Measurements from ENCODE around the gene CD44.

The CD44 gene

DNA sequence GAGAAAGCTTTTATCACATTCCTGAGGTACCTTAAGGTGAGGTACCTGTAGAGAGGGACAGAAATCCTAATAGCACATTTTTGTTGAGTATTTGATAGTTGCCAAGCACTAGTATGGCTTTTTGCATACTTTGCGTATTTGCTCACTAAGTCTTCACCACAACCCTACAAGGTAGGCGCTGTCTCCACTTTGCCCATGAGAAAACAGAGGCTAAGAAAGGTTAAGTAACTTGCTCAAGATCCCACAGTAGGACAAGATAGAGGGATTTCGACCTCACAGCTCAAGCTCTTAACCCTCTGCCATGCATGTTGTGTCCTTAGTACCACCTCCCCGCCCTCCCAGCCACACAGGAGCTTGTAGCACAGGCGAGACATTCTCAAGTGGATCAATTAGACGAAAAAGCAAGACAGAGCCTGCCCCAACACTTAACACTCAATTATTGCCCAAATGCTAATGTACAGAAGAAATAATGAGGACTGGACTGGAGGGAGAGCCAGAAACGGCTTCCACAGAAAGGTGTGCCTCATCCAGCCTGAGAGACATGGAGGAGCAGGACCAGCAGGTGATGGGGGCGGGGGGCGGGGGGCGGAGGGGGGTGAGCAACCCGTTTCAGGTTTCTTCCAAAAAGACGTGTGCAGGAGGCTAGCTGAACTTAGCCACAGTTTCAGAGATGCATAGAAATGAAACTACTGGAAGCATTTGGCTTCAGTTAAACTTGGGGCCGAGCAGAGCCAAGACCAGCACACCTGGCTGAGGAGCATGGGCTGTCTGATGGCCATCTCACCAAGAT is 26.7 kb upstream of the CD44 start:
- no peak for DNase-seq

DNA sequence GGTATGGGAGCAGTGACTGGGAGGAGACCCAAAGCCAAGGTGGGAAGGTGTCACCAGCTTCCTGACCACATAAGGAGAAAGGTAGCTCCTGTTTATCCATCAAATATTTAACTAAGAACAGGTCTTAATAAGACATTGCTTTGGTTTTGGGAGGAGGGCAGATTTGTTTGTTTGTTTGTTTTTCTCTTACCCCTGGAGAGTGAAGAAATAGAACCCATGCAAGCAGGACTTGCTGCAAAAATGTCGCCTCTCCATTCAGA is 26.2 kb upstream of the CD44 start:
- DNase-seq = no peak

DNA sequence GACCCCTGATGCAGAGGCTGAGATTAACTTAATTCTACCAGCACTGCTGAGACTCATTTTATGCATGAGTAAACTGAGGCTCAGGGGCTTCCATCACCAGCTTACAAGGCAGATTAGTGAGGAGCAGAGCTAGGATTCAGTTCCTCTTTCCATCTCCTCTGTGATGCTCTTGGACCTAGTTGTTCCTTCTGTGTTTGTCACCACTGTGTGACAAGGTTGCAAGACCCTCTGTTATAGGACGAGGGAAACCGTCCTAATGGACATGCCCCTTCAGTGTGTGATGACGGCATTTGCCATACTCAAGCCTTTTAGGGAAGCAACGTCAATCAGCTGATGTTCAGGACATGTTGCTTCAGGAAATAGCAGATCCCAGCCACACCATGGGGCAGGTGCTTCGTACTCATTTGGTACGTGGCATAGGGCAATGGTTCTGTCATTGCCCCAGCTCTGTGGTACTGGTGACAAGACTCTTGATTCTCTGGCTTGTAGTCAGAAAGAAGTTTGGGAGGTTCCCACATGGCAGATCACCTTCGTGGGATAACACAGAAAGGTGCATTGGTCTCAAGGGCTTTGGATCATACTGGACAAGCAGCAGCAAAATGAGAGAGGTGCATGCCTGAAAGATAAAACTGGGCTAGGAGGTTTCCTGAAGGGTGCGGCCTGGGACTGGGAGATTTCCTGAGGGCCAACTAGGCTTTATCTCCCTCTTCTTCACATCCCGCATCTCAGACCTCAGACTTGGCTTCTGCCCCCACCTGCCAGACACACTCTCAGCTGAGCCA is 23.9 kb upstream of the CD44 start:
- no peak for DNase-seq

DNA sequence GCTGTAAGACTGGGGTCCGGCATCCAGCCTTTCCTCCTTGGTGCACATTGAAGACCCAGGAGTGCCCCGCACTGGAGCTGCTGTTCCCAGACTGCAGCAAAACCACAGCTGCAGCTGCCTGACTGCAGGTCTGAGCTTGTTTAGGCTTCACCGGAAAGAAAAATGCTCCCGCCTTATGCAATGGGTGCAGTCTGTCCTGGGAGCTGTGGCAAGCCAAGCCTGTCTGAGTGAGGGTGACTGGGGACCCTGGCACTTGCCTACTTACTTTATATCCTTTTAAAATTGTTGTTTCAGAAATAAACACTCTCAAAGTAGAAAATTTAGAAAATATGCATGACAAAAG is 23.3 kb upstream of the CD44 start:
- no peak for DNase-seq

DNA sequence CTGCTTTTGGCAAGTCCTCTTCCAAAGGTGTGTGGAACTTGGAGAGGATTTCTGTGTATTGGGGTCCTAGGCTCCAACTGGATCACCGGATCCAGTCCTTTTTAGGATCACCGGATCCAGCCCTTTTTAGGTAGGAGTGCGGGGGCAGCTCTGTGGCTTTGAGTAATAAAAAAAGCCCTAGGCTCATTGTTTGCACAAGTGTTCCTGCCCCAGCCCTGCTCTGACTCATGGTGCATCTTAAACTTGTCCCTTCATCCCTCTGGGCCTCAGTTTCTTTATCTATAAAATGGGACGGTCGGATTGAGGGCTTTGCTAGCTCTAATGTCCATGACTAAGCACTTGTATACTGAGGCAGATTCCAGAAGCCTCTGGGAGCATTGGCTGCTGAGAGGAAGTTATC is 22.7 kb upstream of the CD44 start:
- DNase-seq = no peak

DNA sequence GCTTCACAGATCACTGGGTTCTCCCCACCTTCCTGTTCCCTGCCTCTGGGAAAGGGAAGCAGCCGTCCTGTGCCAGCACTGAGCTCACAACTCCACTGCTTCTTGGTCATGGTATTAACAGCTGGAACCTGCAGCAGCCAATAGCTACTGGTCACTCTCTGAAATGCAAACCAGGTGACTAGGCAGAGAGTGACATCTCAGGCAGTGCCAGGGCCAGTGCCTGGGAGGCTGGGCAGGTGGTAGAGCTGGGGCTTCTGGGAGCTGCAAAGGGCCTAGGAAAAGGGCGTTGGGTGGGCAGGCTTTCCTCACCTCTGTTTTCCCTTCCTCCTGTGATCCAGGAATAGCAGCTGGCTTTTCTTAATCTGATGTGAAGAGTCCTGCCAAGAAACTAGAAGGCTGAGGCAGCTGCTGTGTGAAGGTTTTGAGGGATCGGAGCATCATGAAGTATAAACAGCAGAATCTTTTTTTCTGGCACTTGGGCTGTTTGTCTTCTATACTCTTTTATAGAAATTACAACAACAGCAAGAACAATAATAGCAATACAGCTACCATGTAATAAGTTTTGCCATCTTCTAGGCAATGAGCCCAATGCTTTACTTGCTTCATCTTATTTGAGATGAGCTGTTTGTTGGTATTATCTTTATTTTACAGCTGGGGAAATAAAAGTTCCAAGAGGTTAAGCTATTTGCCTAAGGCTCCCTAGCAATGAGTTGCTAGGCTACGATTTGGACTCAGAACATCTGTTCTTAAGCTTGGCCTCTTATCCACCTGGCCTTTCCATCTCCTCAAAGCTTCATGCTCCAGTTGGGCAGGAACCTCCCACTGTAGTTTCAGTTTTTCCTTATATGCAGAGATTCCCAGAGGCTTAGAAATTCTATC is 22.0 kb upstream of the CD44 start:
- no peak for DNase-seq

DNA sequence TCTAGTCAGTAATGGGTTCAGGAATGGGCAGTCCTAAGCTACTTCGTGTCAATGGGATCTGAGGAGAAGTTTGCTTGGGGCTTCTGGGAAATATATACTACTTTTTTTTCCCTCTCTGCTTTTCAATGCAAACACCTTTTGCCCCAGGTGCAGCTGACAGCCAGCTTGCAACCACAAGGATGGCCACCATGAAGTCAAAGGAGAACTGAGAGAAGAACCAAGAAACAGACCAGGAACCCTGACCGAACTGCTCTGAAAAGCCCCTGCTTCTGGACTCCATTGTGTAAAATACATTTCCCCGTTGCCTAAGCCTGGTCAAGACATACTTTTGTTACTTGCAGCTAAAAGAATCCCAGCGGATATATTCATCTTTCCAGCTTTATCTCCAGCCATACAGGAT is 20.1 kb upstream of the CD44 start:
- no peak for DNase-seq

DNA sequence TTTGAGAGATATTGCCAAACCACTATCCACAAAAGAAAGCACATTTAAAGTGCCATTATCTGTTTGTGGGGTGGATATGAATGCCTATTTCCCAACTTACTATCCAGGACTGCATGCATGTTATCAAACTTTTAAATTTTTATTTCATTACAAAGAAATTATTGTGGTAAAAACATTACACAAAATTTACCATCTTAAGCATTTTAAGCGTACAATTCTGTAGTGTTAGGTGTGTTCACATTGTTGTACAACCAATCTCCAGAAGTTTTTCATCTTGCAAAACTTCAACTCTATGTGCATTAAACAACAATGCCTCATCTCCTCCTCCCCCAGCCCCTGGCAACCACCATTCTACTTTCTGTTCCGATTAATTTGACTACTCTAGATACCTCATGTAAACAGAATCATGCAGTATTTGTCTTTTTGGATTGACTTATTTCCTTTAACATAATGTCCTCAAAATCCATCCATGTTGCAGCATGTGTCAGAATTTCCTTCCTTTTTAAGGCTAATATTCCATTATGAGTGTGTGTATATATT is 17.6 kb upstream of the CD44 start:
- DNase-seq = no peak

DNA sequence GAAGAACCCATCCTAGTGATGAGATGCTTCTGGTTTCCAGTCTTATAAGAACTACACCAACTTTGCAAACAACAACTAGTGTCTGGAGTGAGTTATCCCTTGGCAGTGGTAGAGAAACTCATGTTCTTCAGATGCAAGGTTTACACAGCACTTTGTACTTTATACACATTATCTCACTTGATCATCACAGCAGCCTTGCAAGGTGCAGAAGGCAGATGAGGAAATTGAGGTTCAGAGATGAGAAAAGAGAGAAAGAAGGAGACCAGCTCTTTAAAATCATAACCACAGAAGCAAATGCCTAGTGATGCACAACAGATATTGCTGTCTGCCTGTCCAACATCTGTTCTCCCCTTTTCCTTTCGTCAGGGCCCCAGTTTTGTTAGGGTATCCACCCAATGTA is 16.7 kb upstream of the CD44 start:
- no peak for DNase-seq

DNA sequence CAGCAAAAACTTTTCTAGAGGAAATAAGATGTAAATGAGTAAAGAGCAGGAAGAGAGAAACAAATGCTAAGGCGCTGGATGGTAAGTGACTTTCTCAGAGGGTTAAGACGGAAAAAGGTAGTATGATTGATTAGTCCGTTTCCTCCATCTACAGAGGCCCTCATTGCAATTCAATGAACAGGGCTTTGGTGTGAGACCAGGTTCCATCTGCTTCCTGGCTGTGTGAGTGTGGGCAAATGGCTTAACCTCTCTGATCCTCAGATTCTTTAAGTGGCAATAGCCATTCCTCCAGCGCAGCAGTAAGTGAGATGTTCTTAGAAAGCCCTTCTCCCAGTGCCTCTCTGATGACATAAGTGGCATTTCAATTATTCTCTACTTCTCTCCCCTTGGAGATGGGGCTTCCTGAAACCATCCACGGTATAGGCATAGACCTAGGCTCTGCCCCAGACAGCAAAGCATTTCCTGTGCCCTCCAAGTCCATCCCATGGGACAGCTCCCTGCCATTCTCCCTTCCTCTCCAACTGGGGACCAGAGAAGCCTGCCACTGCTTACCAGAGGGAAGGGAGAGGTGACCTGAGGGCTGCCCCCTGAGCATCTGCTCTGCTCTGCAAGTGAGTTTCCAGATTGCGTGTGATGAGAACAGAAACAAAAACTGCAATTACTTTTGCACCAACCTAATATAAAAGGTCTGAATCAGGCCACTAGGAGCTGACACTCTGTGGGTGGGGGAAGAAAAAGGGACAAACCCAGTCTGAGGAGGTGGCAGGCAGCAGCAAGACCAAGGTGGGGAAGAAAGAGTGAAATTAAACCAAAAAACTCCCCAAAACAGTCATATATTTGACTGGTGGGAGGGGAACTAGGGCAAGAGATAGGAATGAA is 12.7 kb upstream of the CD44 start:
- DNase-seq = no peak

DNA sequence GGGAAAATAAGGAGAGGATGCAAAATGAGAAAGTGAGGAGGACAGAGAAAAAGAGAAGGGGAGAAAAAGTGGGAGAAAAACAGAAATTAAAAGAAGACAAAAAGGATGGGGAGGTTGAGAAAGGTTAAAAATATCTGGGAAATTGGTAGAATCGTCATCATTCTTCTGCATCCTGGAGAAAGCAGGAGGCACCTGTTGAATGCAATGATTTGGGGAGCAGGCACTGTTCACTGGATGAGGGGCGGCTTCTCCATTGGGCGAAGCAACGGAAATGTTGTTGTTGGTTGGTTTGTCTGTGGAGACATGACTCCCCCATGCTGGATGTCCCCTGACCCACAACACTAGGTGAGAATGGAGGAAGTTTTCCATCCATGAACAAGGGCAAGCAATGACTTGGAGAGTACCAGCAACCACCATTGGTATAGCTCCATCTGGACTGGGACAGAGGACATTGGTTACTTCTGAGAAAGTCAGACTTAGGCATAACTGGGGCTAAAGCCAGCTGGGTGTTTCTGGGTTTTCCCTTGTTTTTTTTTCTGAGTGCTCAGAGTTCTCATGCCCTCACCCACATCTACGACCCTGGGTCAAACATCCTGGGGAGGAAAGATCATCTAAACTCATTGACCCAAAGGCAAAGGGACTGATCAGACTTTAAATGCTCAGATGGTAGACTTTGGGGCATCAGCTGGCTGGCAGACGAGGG is 11.9 kb upstream of the CD44 start:
- DNase-seq = no peak

DNA sequence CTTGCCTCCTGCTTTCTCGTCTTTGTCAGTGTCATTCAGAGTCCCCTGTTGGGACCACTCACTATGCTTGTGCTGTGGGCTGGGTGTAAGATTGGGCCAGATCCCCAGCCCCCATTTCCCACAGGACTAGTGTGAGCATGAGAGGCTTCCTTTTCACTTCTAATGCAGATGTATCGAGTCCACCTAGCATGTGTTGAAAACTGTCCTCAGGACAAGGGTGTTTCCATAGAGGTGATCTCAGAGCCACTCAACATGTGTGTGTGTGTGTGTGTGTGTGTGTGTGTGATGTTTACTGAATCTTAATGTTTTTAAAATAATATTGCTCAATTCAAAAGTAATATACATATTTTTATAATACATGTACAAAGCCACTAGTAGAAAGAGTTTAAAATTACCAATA is 11.4 kb upstream of the CD44 start:
- DNase-seq = no peak

DNA sequence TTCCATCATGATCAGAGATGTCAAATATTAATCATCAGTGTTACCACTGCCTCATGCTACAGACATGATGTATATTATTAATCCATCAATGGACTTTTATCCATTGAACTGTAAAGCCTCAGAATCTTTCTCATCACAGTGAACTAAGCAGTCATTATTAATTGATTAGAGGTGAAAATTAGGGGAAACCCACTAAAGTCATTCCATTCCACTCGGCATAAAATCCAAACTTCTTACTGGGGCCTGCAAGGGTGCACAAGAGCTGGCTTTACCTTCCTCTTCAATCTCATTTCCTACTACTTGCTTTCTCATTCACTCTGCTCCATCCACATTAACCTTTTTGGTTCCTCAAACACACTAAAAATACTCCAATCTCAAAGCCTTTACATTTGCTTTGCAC is 7.9 kb upstream of the CD44 start:
- DNase-seq = no peak

DNA sequence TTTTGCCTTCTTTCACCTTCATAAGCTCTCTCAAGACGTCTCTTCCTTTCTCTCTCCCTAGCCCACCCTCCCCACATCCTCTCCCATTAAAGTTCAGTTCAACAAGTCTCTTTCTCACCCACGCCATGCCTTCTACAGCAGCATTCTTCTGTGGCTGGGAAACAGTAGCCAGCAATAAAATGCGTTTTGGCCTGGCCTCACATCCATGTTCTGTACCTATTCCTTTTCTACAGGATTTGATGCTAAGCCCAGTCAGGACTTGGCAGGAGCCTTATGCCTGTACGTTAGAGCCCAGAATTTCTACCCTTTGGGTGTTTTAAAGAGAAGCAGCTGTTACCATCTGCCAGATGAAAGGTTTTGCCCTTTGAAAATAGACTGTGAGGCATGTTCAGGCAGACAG is 7.1 kb upstream of the CD44 start:
- no peak for DNase-seq

DNA sequence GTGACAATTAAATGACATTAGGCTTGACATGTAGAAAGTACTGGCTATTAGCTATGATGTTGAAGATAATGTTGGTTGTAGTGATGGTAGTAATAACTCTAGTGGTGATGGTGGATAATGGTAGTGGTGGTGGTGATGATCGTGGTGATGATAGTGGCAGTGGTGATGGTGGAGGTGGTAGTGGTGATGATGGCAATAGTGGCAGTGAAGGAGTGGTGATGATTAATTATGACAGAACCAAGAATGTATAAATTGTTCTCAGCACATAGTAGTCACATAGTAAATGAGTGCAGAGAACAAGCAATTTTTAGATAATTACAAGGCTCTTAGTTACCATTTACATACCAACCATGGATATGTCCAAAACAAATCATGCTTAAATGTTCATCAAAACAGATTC is 5.3 kb upstream of the CD44 start:
- no peak for DNase-seq

DNA sequence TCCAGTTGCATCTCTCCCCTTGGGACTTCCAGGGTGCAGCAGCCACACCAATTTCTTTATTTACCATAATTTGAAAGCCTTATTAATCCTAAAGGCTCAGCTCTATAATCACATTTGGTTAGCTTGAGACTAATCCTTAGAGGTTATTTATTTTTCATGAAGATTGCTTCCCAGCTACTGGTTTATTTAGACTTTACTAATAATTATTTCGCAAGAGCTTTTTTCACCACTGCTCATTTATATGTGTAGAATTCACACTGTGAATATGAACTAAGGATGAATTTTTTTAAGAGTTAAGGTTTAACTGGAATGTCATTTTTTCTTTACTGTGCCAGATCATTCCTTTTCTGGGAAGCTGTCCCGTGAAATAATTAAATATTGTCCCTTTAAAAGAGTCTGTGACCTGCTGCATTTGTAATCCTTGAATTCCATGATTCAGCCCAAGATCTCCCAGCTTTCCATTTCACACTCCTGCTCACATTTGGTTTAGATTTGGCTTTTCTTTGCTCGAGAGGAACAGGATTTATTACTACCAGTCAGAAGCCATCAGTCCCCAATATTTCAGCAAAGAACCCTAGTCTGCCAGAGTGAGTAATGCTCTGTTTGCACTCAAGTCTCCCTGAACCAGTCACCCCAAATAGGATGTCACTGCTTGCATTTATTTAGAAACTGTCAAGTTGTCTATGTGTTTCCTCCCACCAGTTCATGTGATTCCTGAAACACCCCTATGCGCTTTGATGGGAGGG is 4.4 kb upstream of the CD44 start:
- DNase-seq = no peak

DNA sequence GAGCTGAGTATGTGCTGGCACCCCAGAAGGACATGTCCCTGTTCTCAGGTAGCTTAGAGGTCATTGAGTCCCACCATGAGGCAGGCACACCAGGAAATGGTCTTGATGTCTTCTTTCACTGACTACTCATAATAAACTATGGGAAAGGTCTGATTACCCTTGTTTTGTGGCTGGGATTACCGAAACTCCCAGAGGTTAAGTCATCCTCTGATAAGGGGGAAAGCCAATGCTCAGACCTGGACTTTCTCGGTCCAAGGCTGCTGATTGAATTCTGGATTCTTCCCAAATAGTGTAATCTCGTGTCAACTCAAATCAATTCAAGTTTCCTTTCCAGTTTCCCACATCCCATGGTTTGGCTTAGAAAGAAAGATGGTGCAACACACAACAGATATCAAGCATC is 3.7 kb upstream of the CD44 start:
- no peak for DNase-seq

DNA sequence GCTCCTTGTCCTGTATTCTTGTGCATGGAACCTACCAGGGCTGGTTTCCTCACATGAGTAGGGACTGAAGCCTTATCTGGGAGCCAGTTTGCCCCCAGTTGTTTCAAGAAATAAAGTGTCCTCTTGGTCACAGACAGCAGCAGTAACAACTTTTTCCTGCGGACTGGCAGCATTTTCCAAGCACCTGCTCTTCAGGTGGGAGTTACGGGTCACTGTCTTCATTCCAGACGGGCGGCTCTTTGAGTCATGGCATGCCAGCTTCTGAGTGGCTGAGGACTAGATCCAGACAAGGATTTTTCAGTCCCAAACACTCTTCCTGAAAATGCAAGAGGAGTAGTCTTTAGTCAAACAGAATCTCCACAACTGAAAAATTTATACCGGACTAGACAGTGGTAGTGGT is 2.7 kb upstream of the CD44 start:
- DNase-seq = no peak

DNA sequence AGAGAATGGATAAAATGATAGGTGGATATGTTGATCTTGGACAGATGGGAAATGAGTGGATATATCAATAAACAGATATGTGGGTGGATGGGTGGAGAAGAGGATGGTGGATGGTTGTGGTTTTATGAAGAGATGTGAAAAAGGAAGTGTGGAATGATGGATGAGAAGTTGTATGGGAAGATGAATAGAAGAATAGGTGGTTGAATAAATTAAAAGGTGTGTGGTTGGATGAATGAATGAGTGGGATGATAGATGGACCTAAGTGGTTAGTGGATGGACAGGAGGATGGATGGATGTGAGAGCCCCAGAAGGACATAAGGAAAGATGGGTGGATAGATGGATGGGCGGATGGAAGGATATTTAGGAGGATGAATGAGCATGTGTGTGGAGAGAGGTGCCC is 913 bp upstream of the CD44 start:
- DNase-seq = no peak

DNA sequence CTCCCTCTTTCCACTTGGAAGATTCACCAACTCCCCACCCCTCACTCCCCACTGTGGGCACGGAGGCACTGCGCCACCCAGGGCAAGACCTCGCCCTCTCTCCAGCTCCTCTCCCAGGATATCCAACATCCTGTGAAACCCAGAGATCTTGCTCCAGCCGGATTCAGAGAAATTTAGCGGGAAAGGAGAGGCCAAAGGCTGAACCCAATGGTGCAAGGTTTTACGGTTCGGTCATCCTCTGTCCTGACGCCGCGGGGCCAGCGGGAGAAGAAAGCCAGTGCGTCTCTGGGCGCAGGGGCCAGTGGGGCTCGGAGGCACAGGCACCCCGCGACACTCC is 397 bp upstream of the CD44 start:
- no peak for DNase-seq

DNA sequence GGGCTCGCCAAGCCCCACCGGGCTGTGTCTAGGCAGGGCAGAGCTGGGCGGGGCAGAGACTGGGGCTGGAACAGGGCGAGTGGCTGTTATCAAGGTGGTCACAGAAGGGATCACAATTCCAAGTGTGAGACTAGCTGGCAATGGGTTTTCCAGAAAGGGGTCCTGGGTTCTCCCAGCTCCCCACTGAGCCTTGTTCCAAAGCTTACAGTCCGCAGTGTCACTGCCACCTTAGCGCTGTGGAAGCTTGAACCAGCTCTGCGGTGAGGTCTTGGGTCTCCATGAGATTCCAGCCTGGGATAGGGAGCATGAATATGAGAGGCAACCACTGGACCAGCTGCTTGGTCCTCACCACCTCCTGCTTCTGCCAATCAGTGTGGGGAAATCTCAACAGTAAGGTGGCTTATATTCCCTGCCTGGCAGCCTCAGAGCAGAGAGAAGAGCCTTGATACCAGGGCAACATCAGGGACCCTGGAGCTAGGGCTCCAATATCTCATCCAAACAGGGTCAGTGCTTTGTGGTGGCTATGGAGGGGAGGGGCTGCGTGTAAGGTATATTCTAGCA is 831 bp downstream of the CD44 start:
- no peak for DNase-seq
